Measurements from ENCODE around the gene RPL37A.

RPL37A gene

GRCh38 chr2:216532562-216532961 is 33.9 kb downstream of the RPL37A start:
- Mint-ChIP-seq H3K27me3 (ENCODE audit: low read depth, poor library complexity) (no peaks in the 10 kb centered on the region), H3K9me3 (no peaks in the 10 kb centered on the region), H3K4me3 (no peak overlapping the region), H3K4me1 (peaks cover 89% of the 10 kb centered on the region), H3K36me3 (ENCODE audit: low read depth) (no peaks in the 10 kb centered on the region), H3K27ac (peak overlapping the region; percentile 10)
- no peak for DNase-seq
- TF ChIP-seq CTCF (IDR thresholded peaks at IDR 0.05): no peak

- Mint-ChIP-seq H3K9me3 (no peaks in the 10 kb centered on the region), H3K4me1 (peaks cover 89% of the 10 kb centered on the region), H3K27ac (peak overlapping the region; percentile 90), H3K4me3 (no peak overlapping the region), H3K36me3 (ENCODE audit: low read depth) (no peaks in the 10 kb centered on the region), H3K27me3 (ENCODE audit: low read depth, poor library complexity) (no peaks in the 10 kb centered on the region)
- TF ChIP-seq CTCF (IDR thresholded peaks at IDR 0.05): no peak
- DNase-seq: no peak
These were observed 35.0 kb downstream of the RPL37A start for GRCh38 chr2:216533609-216534008.

GRCh38 chr2:216534809-216535208 is 36.2 kb downstream of the RPL37A start:
- Mint-ChIP-seq H3K27ac (peak overlapping the region; percentile 79), H3K27me3 (ENCODE audit: low read depth, poor library complexity) (no peaks in the 10 kb centered on the region), H3K4me1 (peaks cover 81% of the 10 kb centered on the region), H3K36me3 (ENCODE audit: low read depth) (peaks cover 6% of the 10 kb centered on the region), H3K9me3 (no peaks in the 10 kb centered on the region), H3K4me3 (no peak overlapping the region)
- no peak for TF ChIP-seq CTCF (IDR thresholded peaks at IDR 0.05)
- DNase-seq: no peak

- TF ChIP-seq CTCF (IDR thresholded peaks at IDR 0.05): no peak
- Mint-ChIP-seq H3K27me3 (ENCODE audit: low read depth, poor library complexity) (no peaks in the 10 kb centered on the region), H3K4me3 (no peak overlapping the region), H3K27ac (peak overlapping the region; percentile 79), H3K36me3 (ENCODE audit: low read depth) (peaks cover 6% of the 10 kb centered on the region), H3K4me1 (peaks cover 79% of the 10 kb centered on the region), H3K9me3 (no peaks in the 10 kb centered on the region)
- DNase-seq: peak; percentile 34
These were observed 36.9 kb downstream of the RPL37A start for GRCh38 chr2:216535454-216535995.

- peaks cover 6% of the 10 kb centered on the region for H3K36me3 Mint-ChIP-seq (ENCODE audit: low read depth)
- peak overlapping the region; percentile 86 for H3K27ac Mint-ChIP-seq
- no peak for TF ChIP-seq CTCF (IDR thresholded peaks at IDR 0.05)
- peaks cover 3% of the 10 kb centered on the region for H3K27me3 Mint-ChIP-seq (ENCODE audit: low read depth, poor library complexity)
- peaks cover 69% of the 10 kb centered on the region for H3K4me1 Mint-ChIP-seq
- peak overlapping the region; percentile 30 for H3K4me3 Mint-ChIP-seq
- no peak for DNase-seq
- H3K9me3 Mint-ChIP-seq: no peaks in the 10 kb centered on the region
These were observed 38.1 kb downstream of the RPL37A start for GRCh38 chr2:216536734-216537210.

GRCh38 chr2:216537366-216537765 is 38.7 kb downstream of the RPL37A start:
- Mint-ChIP-seq H3K4me1 (peaks cover 63% of the 10 kb centered on the region), H3K9me3 (no peaks in the 10 kb centered on the region), H3K36me3 (ENCODE audit: low read depth) (peaks cover 6% of the 10 kb centered on the region), H3K27ac (peak overlapping the region; percentile 79), H3K27me3 (ENCODE audit: low read depth, poor library complexity) (peaks cover 3% of the 10 kb centered on the region), H3K4me3 (no peak overlapping the region)
- TF ChIP-seq CTCF (IDR thresholded peaks at IDR 0.05): no peak
- no peak for DNase-seq
